ENCODE data around the gene PEF1. TPM values are rescaled to one million over a fixed set of nuclear protein-coding genes. Genes with fewer than 3 reads are reported as not detected.

Gene PEF1, protein sequence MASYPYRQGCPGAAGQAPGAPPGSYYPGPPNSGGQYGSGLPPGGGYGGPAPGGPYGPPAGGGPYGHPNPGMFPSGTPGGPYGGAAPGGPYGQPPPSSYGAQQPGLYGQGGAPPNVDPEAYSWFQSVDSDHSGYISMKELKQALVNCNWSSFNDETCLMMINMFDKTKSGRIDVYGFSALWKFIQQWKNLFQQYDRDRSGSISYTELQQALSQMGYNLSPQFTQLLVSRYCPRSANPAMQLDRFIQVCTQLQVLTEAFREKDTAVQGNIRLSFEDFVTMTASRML
- 61.3 TPM for polyA plus RNA-seq (2013, experiment 1 of 2; ENCODE audit: insufficient read length)
- polyA plus RNA-seq (2013, experiment 2 of 2; ENCODE audit: insufficient read length): 62.2 TPM

DNA sequence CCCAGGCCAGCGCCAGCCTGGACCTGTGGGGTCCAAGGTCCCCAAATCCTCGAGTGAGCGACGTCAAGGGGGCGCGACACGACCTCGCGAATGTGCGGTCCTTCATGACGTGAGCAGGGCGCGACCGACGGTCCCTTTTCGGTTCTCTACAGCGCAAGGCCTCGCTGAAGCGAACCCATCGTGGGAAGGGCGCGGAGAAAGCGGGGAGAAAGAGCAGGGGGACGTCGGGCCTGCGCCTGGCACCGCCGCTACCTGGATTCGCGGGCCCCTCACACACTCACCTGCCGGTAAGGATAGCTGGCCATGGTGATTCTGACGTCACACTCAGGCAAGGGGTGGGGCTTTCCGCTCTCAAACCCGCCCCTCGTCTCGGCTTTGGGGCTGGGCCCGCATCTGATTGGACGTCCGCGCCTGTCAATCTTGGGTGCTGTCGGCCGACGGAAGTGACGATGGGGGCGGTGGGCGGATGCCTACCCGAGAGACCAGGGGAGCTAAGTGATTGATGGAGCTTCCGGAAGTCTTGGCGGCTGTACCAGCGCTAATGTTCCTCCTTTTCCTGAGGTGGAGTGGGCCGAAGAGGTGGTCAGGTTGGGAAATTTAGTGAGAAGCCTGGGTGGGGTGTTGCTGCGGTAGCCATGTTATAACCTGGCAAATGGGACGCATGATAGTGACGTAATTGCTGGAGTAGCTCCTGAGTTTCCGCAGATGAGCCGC lies at the start of gene PEF1:
TSS of gene PEF1 (minus strand) at position 317 of the 714 bp plus-strand sequence. CDS start at position 305, 12 bp downstream.
- peak; percentile 98 for DNase-seq

DNA sequence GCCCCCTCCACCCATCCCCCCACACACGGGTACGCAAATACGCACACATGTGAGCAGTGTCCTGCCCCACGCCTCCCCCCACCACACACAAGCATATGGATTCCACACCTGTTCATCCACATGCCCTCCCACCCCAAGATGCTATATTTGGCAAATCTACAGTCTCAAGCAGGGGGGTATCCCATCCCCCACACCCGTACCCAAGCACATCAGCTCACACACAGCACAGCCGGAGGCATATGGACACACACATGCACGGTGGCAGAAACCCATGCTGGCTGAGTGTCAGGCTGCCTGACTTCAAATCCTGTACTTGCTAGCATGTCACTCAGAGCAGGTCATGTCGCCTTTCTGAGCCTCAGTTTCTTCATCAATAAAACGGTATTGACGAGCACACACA lies 48.6 kb upstream of the PEF1 start:
- no peak for DNase-seq

DNA sequence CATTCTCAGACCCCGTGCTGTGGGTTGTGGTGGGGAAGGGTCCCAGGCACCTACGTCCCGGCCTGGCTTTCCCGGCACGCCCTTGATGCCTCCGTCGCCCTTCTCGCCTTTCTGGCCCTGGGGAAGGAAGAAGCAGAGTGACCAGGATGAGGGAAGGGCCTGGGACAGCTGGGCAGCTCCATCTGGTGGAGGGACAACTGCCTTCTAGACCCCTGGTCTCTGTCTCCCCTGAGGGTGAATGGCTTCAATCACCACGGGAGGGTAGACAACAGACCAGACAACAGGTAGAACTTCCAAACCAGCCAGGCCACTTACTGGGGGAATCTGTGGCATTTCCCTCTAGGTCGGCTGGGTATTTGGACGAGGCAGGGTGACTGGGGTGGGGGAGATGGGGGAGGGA lies 47.3 kb upstream of the PEF1 start:
- DNase-seq: no peak

DNA sequence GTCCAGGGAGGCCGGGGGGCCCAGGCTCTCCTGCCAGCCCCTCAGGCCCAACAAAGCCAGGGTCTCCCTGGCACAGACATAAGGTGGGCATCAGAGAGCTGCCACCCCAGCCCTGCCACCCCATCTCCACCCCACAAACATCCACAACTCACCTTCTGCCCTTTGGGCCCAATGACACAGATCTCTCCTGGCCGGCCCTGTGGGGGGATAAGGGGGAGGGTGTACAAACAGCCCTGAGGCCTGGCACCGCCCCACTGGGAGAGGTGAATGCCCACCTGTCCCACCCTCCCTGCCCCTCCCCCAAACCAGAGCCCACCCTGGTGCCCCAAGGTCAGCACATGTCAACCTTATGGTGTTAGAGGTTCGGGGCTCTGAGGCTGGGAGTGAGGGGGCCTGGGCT lies 46.8 kb upstream of the PEF1 start:
- no peak for DNase-seq

DNA sequence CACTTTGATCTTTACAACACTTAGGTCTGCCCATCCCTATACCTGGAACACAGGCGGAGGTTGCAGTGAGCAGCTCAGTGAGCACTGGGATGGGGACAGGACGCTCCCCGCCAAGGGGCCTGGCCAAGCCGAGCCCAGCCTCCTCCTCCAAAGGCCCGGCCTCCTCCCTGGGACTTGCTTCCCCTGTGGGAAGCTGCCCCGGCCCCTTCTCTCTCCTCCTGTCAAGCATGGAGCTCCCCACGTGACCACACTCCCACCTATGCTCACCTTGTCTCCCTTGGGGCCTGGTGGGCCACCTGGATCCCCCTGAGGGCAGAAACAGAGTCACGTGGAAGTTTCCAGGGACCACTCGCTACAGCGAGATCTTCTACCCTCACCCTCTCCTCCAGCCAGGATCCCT lies 46.2 kb upstream of the PEF1 start:
- no peak for DNase-seq

DNA sequence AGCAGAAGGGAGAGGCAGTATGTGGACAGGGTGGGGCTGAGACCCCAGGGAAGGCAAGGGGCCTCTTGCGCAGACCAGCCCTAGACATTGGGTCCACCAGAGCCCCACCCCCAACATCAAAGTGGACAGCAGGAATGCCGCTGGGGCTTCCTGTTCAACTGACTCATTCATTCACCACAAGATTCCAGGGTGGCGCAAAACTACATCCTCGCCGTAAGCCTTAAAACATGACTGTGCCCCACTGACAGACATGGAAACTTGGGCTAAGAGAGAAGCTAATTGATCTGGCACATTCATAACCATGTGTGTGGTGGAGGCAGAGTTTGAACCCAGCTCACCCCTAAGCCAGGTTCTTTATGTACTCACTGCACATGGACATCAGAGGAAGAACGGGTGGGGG lies 45.2 kb upstream of the PEF1 start:
- DNase-seq: peak; percentile 97

DNA sequence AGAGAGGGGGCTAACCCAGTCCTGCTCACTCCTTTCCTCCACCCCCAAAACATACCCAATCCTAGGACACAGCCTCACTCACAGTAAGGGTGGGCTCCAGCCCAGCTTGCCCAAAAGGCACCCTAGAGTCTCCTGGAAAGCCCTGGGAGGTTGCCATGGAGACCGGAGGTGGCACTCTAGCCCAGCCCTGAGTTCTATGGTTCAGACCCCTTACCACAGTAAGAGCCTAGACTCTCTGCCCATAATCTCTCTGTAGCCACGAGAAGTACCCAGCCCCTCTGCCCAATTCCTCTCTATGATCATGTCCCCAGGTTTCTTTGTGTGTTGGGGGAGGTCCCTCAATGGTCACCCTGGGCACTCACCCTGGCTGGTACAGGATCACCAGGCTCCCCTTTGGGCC lies 44.7 kb upstream of the PEF1 start:
- DNase-seq: no peak

DNA sequence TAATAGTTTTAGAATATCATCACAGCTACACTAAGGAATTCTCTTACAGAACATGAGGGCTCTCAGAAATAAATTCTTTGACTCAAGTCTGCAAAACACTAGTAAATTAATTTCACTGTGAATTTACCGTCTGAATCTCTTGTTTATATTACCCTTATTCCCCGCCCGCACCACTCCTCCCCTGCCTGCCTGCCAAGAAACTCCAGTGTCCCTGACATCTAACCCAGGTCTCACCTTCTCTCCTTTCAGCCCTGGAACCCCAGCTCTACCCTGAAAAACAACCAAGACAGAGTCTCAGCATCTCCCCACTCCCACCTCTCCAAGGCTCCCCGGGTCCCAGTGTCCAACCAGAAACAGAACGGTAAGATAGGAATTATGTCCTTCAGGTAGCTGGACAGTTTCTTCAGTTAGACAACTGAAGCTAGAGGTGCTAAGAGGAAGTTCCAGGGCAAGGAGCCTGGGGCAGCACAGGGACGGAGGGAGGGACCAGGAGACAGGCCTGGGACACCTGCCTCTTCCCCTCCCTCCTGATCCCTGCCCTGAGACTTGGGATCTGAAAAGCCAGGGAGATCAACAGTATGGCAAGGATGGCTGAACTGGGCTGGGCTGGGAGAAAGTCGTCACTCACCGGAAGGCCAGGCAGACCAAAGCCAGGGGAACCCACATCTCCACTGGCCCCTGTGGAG lies 43.7 kb upstream of the PEF1 start:
- no peak for DNase-seq

DNA sequence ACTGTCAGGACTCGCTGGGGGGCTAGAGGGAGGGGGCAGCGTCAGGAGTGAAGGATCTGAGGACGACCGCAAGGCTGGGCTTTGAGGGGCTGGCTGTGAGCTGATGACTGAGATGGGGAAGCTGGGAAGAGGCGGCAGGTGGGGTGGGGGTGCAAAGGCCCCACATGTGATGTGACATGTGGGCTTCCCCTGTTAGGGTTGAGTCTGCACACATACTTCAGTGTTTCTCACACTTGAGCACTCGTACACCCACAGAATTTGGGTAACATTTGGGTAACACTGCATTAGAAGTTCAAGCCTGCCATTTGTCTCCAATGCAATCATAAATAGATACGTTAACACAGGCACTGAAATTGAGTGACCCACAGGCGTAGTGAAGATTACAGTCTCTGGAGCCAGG lies 42.9 kb upstream of the PEF1 start:
- DNase-seq: no peak

DNA sequence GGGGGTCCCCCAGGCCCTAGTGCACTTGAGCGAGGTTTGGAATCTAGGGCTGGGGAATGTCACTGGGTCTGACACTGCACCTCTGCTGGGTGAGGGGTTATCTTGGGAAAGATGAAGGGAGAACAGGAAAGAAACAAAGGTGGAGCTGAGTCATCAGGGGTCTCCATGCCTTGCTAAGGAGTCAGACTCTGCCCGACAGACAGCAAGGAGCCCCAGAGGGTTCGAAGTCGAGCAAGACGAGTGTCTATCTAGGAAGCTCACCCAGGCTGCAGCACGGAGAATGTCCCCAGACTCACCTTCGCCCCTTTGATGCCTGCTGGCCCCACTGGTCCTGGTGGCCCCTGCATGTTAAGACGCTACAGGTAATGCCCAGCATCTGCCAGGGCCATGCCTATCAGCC lies 41.1 kb upstream of the PEF1 start:
- no peak for DNase-seq

DNA sequence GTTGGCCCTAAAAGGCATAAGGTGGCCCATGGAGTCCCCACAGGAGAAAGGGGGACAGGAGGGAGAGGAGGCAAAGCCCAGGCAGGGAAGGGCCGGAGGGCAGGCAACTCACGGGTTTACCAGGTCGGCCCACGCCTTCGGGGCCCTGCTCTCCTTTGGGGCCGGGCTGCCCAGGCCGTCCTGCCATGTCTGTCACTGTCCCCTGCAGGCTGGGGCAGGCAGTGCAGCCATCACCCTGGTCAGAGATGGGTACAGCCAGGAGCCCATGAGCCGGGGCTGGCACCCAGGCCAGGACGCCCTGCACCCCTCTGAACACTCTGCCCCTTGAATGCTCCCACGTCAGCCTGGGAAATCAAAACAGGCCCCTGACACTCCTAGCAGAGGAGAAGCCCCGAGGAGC lies 39.3 kb upstream of the PEF1 start:
- no peak for DNase-seq

DNA sequence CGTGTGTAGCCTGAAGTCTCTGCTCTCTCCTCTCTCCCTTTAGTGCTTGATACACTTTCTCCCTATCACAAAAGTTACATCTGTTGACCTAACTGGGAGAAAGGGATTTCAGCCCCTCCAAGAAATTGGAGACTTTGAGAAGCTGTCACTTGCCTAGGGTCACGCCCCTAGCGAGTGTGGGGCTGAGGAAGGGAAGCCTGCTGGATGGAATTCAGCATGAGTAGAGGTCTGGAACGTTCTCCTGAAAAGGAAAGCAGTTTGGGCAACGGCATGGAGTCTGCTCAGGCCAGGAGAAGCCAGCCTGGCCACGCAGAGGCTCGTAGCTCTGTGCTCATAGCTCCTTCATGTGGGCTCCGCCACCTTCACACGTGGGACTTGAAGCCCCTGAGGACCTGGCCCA lies 36.7 kb upstream of the PEF1 start:
- no peak for DNase-seq

DNA sequence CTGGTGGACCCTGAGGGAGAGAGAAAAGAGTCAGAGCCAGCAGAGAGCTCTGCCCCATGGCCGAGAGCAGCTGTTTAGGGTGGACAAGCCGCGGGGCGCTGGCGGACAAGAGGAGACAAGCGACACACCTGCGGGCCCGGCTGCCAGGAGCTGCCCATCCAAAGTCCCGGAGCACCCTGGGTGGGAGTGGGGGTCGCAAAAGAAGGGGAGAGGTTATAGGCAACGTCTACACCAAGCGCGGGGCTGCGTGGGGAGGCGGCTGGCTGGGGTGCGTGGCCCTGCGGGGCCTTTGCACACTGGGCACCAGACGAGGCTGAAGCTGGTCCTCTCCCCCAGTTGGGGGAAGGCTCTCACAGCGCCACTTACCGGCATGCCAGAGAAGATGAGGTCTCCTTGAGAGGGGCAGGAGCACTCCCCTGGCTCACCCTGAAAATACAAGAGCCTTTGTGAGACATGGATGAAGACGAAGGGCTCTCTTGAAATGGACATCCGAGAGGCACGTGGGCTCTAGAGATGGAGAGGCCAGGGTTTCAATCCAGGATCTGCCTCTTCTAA lies 35.1 kb upstream of the PEF1 start:
- DNase-seq: no peak

DNA sequence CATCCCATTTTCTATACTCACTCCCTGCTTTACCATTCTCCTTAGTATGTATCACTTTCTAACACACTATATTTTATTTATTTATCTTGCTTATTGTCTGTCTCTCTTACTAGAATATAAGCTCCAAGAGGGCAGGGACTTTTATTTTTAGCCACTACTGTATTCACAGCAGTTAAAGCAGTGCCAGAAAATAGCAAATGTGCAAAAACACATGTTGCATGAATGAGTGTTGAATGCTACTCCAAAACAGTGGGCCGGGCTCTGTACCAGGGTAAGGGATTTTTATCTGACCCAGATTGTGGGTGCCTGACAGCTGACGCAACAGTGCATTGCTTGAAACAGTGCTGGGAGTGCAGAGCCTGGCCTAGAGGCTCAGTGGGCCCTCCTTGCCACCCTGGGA lies 34.4 kb upstream of the PEF1 start:
- no peak for DNase-seq

DNA sequence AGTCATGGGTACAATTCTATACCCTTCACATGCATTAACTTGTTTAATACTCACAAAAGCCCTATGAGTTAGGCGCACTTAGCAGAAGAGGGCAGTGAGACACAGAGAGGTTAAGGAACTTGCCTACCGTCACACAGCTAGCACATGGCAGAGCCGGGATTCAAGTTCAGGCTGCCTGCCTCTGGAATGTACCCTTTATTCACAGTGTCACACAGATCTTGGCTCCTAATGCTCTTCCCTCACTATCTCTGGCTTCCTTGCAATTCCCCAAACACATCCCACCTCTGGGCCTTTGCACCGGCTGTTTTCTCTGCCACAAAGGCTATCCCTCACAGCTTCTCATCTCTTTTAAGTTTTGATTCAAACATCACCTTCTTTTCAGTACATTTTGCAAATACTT lies 34.0 kb upstream of the PEF1 start:
- no peak for DNase-seq

DNA sequence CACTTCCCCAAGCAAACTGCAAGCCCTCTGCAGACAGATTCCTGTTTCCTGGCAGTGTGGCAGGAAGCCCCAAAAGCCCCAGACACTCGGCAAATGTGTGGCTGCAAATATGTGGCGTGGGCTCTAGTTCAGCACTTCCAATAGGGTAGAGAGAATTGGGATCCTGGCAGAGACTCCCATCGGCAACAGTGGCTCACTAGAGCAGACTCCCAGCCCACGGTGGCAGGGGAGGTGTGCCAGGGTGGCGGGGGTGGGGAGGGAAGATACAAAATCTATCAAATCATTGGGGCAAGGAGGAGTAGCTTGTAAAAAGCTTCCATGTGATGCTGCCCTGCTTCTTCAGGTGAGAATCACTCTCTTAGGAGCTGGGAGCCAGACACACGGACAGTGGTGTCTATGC lies 33.3 kb upstream of the PEF1 start:
- no peak for DNase-seq

DNA sequence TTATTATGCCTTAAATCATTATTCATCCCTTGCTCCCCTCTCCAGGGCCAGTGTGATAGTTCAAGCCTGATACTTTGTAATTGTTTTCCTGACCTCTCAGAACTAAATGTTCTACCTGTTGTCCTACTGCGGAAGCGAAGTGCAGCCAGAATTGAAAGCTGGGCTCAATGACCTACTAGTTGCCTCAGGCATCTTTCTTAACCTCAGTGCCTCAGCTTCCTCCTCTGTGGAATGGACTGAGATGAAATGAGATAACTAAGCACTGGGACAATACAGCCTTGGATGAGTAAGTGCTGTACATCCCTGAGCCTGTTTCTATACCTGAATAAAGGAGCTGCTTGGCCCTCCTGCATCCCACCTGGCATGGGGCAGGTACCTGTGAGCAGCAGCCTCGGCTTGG lies 32.7 kb upstream of the PEF1 start:
- no peak for DNase-seq

DNA sequence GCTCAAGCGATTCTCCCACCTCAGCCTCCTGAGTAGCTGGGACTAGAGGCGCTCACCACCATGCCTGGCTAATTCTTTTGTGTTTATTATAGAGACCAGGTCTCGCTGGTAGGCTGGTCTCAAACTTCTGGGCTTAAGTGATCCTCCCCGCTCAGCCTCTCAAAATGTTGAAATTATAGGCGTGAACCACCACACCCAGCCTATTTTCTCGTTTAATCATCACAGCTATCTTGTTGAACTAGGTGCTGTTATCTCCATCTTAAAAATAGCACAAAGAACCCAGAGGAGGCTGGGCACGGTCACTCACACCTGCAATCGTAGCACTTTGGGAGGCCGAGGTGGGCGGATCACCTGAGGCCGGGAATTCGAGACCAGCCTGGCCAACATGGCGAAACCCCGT lies 31.1 kb upstream of the PEF1 start:
- DNase-seq: no peak

DNA sequence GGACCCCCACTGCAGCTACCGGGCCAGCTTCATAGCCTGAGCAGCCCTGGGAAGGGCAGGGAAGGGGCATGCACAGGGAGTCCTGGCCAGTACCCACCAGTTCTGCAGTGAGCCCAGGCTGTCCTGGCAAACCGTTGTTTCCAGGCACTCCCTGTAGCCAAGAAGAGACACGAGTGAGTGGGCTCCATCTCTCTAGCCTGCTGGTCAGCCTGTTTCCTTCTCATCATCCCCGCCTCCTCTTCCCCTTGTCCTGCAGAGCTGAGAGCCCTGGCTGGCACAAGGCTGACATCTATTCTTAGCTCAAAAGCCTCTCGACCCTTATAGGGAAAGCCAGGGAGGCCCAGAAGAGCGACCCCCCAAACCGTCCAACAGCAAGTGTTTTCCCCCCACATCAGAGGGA lies 30.5 kb upstream of the PEF1 start:
- no peak for DNase-seq

DNA sequence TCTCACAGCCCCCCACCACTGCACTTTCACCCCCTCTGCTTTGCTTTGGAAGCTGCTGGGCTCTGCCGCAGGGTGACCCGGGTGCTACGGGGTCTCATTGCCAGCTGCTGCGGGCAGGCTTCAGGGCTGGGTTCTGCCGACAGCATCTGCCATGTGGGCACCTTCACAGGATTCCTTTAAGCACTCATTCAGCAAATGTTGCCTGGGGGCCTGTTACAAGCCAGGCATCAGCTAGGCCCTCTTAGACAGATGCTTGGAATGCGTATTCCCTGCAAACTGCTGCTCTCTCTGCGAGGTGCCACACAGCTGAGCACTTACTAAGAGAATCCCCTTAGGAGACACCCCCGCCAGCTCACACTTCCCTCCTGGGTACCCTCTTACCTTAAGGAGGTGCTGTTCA lies 29.9 kb upstream of the PEF1 start:
- DNase-seq: no peak

DNA sequence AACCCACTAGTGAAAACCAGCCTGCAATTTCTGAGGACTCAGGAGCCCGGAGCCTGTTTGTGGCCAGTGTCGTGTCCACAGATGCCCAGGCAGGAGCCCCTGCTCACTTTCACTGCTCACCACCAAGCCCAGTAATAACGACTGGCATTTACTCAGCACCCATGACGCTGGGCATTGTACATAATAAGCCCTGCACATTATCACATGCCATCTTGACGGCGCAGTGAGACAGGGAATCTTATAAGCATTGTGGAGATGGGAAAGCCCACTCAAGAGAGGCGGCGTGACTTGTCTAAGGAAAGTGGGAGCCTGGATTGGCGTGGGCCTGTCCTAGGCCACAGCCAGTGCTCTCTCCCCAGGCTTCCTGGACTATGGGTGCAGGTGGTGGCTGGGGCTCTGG lies 28.8 kb upstream of the PEF1 start:
- no peak for DNase-seq

DNA sequence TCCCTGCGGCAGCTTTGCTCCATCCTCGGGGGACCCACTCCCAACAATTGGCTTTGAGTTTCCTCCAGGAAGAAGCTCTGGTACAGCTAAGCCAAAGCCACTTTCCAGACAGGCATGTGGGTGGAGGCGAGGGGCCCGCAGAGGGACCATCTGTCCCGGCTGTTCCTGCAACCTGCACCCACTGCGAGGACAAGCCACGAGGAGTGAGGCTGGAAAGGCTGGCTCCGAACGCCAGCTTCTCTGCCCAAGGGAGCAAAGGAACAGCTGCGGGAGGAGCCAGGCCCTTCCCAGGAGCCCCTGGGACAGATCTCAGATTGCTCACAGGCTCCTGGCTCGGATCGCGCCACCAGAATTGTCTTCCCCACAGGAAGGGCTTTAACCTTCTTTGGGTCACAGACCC lies 28.3 kb upstream of the PEF1 start:
- DNase-seq: no peak

DNA sequence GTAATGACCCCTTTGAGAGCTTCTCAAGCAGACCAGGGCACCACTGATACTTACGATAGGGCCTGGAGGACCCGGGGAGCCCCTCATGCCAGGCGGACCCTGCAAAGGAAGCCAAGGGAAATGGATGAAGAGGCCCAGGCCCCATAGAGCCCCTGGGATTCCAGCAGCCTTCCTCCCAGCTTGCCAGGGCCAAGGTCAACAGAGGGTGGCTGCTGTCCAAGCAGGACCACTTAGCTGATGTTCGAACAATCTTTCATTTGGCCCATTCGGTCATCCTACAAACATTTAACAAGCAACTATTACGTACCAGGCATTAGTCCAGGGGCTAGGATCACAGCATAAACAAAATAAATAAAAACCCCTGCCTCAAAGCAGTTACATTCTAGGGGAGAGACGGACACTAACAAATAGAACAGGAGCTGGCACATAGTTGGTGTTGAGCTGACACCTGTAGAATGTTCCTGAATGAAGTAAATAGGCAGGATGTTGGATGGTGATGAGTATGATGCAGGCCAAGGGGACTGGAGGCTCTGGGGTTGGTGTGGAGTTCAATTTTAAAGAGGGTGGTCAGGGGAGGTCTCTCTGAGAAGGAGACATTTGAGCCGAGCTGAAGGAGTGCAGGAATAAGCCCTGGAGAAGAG lies 27.0 kb upstream of the PEF1 start:
- no peak for DNase-seq
